ENCODE data around the gene PPIH. TPM values are rescaled to one million over a fixed set of nuclear protein-coding genes. Genes with fewer than 3 reads are reported as not detected.
"Not testable (repeated sequence)": the region's sequence is repeated elsewhere in the genome, so short reads cannot be mapped to it uniquely, and the experiment has no call there.

Gene PPIH
- total RNA-seq, 1 experiment from 2014 or later: 102 TPM

GRCh38 chr1:42680921-42681683 is 22.9 kb downstream of the PPIH start:
- H2AFZ ChIP-seq: peak overlapping the region; percentile 95
- intact Hi-C loops (cut with micrococcal nuclease; ENCODE audit: unreplicated experiment): loop anchor here (5.0 to 10.0 kb wide), 2 partner anchors 104 to 346 kb away; partner anchors contain the start of gene FOXJ3
- no peak for TF ChIP-seq CTCF (conservative IDR thresholded peaks at IDR 0.05)
- TF ChIP-seq EZH2 (IDR thresholded peaks at IDR 0.05; ENCODE audit: low read depth): no peak
- BruUV-seq (replicated peaks): TSS peak; percentile 82
- no peaks in the 10 kb centered on the region for H3K27me3 ChIP-seq (ENCODE audit: insufficient read depth, low read depth)
- ChIA-PET POLR2A (ENCODE audit: unreplicated experiment) (interaction anchor here (0.6 kb wide), 2 partner anchors 9 to 493 kb away, joined by 3 to 6 read pairs; no protein-coding TSS in a partner anchor), CTCF (no interaction called here)
- H3K36me3 ChIP-seq (ENCODE audit: low read depth): peaks cover 25% of the 10 kb centered on the region
- peaks cover 32% of the 10 kb centered on the region for H3K4me1 ChIP-seq (replicated peaks; ENCODE audit: insufficient read depth)
- DNase-seq: no peak
- H3F3A ChIP-seq (ENCODE audit: insufficient read depth, low read depth): peaks cover 6% of the 10 kb centered on the region; the same call in 1 of the 2 replicates
- H3K9me2 ChIP-seq (ENCODE audit: insufficient read depth): no peaks in the 10 kb centered on the region
- peaks cover 51% of the 10 kb centered on the region for H3K79me2 ChIP-seq (ENCODE audit: low read depth)
- no peaks in the 10 kb centered on the region for H3K9me3 ChIP-seq (ENCODE audit: insufficient read depth, low read depth)
- peaks cover 30% of the 10 kb centered on the region for H4K20me1 ChIP-seq (ENCODE audit: insufficient read depth)
- peak overlapping the region; percentile 93 for H3K4me3 ChIP-seq
- H3K27ac ChIP-seq: peak overlapping the region; percentile 79
- peak overlapping the region; percentile 91 for H3K4me2 ChIP-seq

GRCh38 chr1:42681741-42682483 is 23.7 kb downstream of the PPIH start, which contains the start of gene YBX1:
Gene YBX1, plus strand, starts transcription at chr1:42682418. Its CDS starts 148 bp downstream, at chr1:42682566.
- no peaks in the 10 kb centered on the region for H3K9me2 ChIP-seq (ENCODE audit: insufficient read depth)
- peak within 1 kb of the TSS; percentile 92 for H3K4me2 ChIP-seq
- H3K27me3 ChIP-seq (ENCODE audit: insufficient read depth, low read depth): no peaks in the 10 kb centered on the region
- H3K79me2 ChIP-seq (ENCODE audit: low read depth): peaks cover 59% of the 10 kb centered on the region
- CTCF ChIA-PET: interaction anchor here (0.6 kb wide), 1 partner anchor 24 kb away, joined by 4 read pairs; the partner anchor contains the start of gene PPIH
- peaks cover 33% of the 10 kb centered on the region for H3K36me3 ChIP-seq (ENCODE audit: low read depth)
- intact Hi-C loops (cut with micrococcal nuclease; ENCODE audit: unreplicated experiment): loop anchor here (1.0 to 10.0 kb wide), 3 partner anchors 23 to 347 kb away; partner anchors contain the start of gene FOXJ3
- H3K9me3 ChIP-seq (ENCODE audit: insufficient read depth, low read depth): no peaks in the 10 kb centered on the region
- POLR2A ChIA-PET (ENCODE audit: unreplicated experiment): interaction anchor here (0.7 to 1.0 kb wide), 3 partner anchors 10 to 98 kb away, joined by 3 to 5 read pairs (median 4); partner anchors contain the start of genes C1orf50 and P3H1
- H4K20me1 ChIP-seq (ENCODE audit: insufficient read depth): peaks cover 38% of the 10 kb centered on the region
- BruUV-seq (replicated peaks): no TSS peak
- H3K4me3 ChIP-seq: peak within 1 kb of the TSS; percentile 93
- peak; percentile 96 to 98 for DNase-seq
- peaks cover 41% of the 10 kb centered on the region for H3K4me1 ChIP-seq (replicated peaks; ENCODE audit: insufficient read depth)
- peaks cover 6% of the 10 kb centered on the region; the same call in 1 of the 2 replicates for H3F3A ChIP-seq (ENCODE audit: insufficient read depth, low read depth)
- peak within 1 kb of the TSS; percentile 95 for H2AFZ ChIP-seq
- TF ChIP-seq EZH2 (IDR thresholded peaks at IDR 0.05; ENCODE audit: low read depth): no peak
- no peak for TF ChIP-seq CTCF (conservative IDR thresholded peaks at IDR 0.05)
- H3K27ac ChIP-seq: peak within 1 kb of the TSS; percentile 79

GRCh38 chr1:42682484-42682738 is 24.2 kb downstream of the PPIH start:
- CTCF ChIA-PET: interaction anchor here (0.6 kb wide), 2 partner anchors 24 to 1252 kb away, joined by 3 to 4 read pairs; partner anchors contain the start of gene PPIH

More at GRCh38 chr1:42682484-42682738, 24.2 kb downstream of the PPIH start:
- not testable (repeated sequence) for H2AFZ ChIP-seq; H3K27me3 ChIP-seq (ENCODE audit: insufficient read depth, low read depth); H3K4me2 ChIP-seq; H3K9me2 ChIP-seq (ENCODE audit: insufficient read depth); BruUV-seq (replicated peaks); H3K27ac ChIP-seq; H3K9me3 ChIP-seq (ENCODE audit: insufficient read depth, low read depth); DNase-seq
- Histone ChIP-seq H4K20me1 (ENCODE audit: insufficient read depth) (peaks cover 43% of the 10 kb centered on the region), H3K36me3 (ENCODE audit: low read depth) (peaks cover 38% of the 10 kb centered on the region), H3K4me3 (peak overlapping the region; percentile 93; the same call in 1 of the 2 replicates), H3F3A (ENCODE audit: insufficient read depth, low read depth) (peaks cover 11% of the 10 kb centered on the region; the same call in 1 of the 2 replicates), H3K79me2 (ENCODE audit: low read depth) (peaks cover 64% of the 10 kb centered on the region), H3K4me1 (replicated peaks; ENCODE audit: insufficient read depth) (peaks cover 45% of the 10 kb centered on the region)
- POLR2A ChIA-PET (ENCODE audit: unreplicated experiment): interaction anchor here (0.7 to 1.0 kb wide), 5 partner anchors 10 to 416 kb away, joined by 3 to 5 read pairs (median 4); partner anchors contain the start of genes C1orf50 and P3H1
- intact Hi-C loops (cut with micrococcal nuclease; ENCODE audit: unreplicated experiment): loop anchor here (1.0 to 10.0 kb wide), 3 partner anchors 23 to 348 kb away; partner anchors contain the start of gene FOXJ3
